B cell (primary cell): Measurements from ENCODE around the gene C2orf92. TPM values are rescaled to one million over a fixed set of nuclear protein-coding genes. Genes with fewer than 3 reads are reported as not detected.

Source experiments
- ATAC-seq: fragments of 200-7000 bp; cut with Tn5 transposase; one replicate; pipeline ENCODE4 v1.10.0; 2021; ENCODE audit warnings: low read depth, mild to moderate bottlenecking, moderate number of reproducible peaks, moderate library complexity
- CTCF ChIA-PET: fragments of 350-600 bp; sonication (Branson Sonifier 250); formaldehyde crosslinking; loops from one replicate; lab custom pipeline; 2021; ENCODE audit warnings: antibody characterized with exemption, inconsistent platforms; lab: Charles Lee
- POLR2A ChIA-PET: fragments of 350-600 bp; sonication (Branson Sonifier 250); formaldehyde crosslinking; loops from one replicate; lab custom pipeline; 2021; ENCODE audit warnings: antibody characterized with exemption; lab: Charles Lee
- DNase-seq: peaks from one replicate; pipeline ENCODE4 v3.0.0; 2013
- H2AFZ ChIP-seq: 2 replicates; pipeline ENCODE4 v1.6.1; 2012; ENCODE audit warnings: mild to moderate bottlenecking, low read depth, low read length; ENCODE audit not compliant: insufficient read depth, poor library complexity, severe bottlenecking
- H3K27ac ChIP-seq, 2 donors: 1 replicate in 1 of 2; 2 replicates in 1 of 2; pipeline ENCODE4 v1.5.1; 2012 to 2013; ENCODE audit warnings: low read length in 2 of 2, mild to moderate bottlenecking in 2 of 2, moderate library complexity in 1 of 2
- H3K27me3 ChIP-seq, 4 experiments: fragments of 200-600 bp in 1 of 4; sonication (generic) in 1 of 4; replicated peaks in 1 of 4; 1 replicate in 2 of 4; 2 replicates in 2 of 4; pipeline versions ENCODE4 v1.6.1 to v1.7.0; 2013 to 2016; ENCODE audit warnings: low read length in 3 of 4, mild to moderate bottlenecking in 2 of 4, mixed read lengths in 1 of 4, moderate library complexity in 1 of 4; ENCODE audit not compliant: insufficient read depth in 4 of 4, control insufficient read depth in 3 of 4; ENCODE audit errors: control extremely low read depth in 1 of 4
- H3K36me3 ChIP-seq, 2 experiments: replicated peaks in 1 of 2; 1 replicate in 1 of 2; 2 replicates in 1 of 2; pipeline versions ENCODE4 v1.6.1 to v1.7.1; 2013; ENCODE audit warnings: low read length in 1 of 2; ENCODE audit not compliant: insufficient read depth in 2 of 2, control insufficient read depth in 1 of 2; ENCODE audit errors: control extremely low read depth in 1 of 2, extremely low read depth in 1 of 2
- H3K4me1 ChIP-seq, 2 donors: fragments of 200-600 bp in 1 of 2; sonication (generic) in 1 of 2; 1 replicate in 1 of 2; 2 replicates in 1 of 2; pipeline versions ENCODE4 v1.5.1 to v1.6.1; 2013 to 2017; ENCODE audit warnings: low read length in 2 of 2; ENCODE audit not compliant: control insufficient read depth in 2 of 2, insufficient read depth in 2 of 2
- H3K4me2 ChIP-seq: replicated peaks from 2 replicates; pipeline ENCODE3; 2012; ENCODE audit warnings: mild to moderate bottlenecking, low read depth, low read length; ENCODE audit not compliant: poor library complexity, severe bottlenecking
- H3K4me3 ChIP-seq, 5 experiments: fragments of 200-600 bp in 1 of 5; sonication (generic) in 1 of 5; 1 replicate in 3 of 5; 2 replicates in 2 of 5; pipeline versions ENCODE4 v1.5.1 to v1.7.0; 2011 to 2016; ENCODE audit warnings: low read length in 4 of 5, mild to moderate bottlenecking in 4 of 5, low read depth in 2 of 5, control low read depth in 1 of 5, moderate library complexity in 1 of 5; ENCODE audit not compliant: insufficient read depth in 1 of 5; ENCODE audit errors: control extremely low read depth in 1 of 5, extremely low read depth in 1 of 5
- H3K79me2 ChIP-seq: fragments of 200-600 bp; sonication (generic); one replicate; pipeline ENCODE4 v1.6.0; 2016; ENCODE audit warnings: low read length; ENCODE audit not compliant: control insufficient read depth, insufficient read depth
- H3K9ac ChIP-seq: fragments of 200-600 bp; sonication (generic); 2 replicates; pipeline ENCODE4 v1.6.1; 2017; ENCODE audit warnings: mild to moderate bottlenecking, low read length, moderate library complexity
- H3K9me3 ChIP-seq, 3 donors: one replicate each; pipeline versions ENCODE4 v1.6.1 to v1.7.1; 2013; ENCODE audit warnings: low read length in 2 of 3; ENCODE audit not compliant: control insufficient read depth in 2 of 3, insufficient read depth in 1 of 3; ENCODE audit errors: control extremely low read depth in 1 of 3
- H4K20me1 ChIP-seq: 2 replicates; pipeline ENCODE4 v1.6.0; 2012; ENCODE audit warnings: mild to moderate bottlenecking, low read length; ENCODE audit not compliant: insufficient read depth, control insufficient read depth, poor library complexity, severe bottlenecking
- H3K27ac Mint-ChIP-seq: one replicate; pipeline ENCODE4 v1.8.0; 2021; ENCODE audit warnings: mixed read lengths
- H3K27me3 Mint-ChIP-seq: one replicate; pipeline ENCODE4 v1.8.0; 2021; ENCODE audit warnings: mixed read lengths
- H3K4me1 Mint-ChIP-seq: one replicate; pipeline ENCODE4 v1.8.0; 2021; ENCODE audit warnings: mixed read lengths
- H3K4me3 Mint-ChIP-seq: one replicate; pipeline ENCODE4 v1.8.0; 2021; ENCODE audit warnings: mixed read lengths
- H3K9me3 Mint-ChIP-seq: one replicate; pipeline ENCODE4 v1.8.0; 2022; ENCODE audit warnings: mixed read lengths; ENCODE audit not compliant: insufficient read depth
- EZH2 ChIP-seq: IDR thresholded peaks from 2 replicates; pipeline ENCODE4 v1.6.1; 2012; ENCODE audit warnings: borderline replicate concordance, low read depth, mild to moderate bottlenecking, moderate library complexity, low read length; ENCODE audit not compliant: insufficient read depth, poor library complexity, severe bottlenecking
- WGBS: methylation state at CpG from one replicate; pipeline ENCODE4 v1.1.5; 2013; ENCODE audit warnings: missing lambda C conversion rate; ENCODE audit not compliant: insufficient coverage; 5-methylcytosine and 5-hydroxymethylcytosine counted together
- intact Hi-C: fragments of 100-400 bp; cut with micrococcal nuclease; formaldehyde crosslinking; loops from one replicate; pipeline ENCODE4 v1.10.0; 2022
- polyA plus RNA-seq: library from polyadenylated mRNA; depleted of rRNA; stranded (reverse); fragments of >200 nt; gene quantifications from 2 replicates; pipeline ENCODE4 v1.2.3, GENCODE V29; 2012
- total RNA-seq, 2 donors: library from RNA; stranded (reverse); fragments of 120-200 nt in 1 of 2; gene quantifications; 1 replicate in 1 of 2; 2 replicates in 1 of 2; pipeline versions ENCODE4 v1.2.3 to v1.2.4, GENCODE V29; 2013 to 2022
- TF ChIP-seq, protein P1 (sequence below): fragments of 200-600 bp; IDR thresholded peaks from one replicate; pipeline ENCODE4 v1.8.0; 2022; ENCODE audit warnings: antibody characterized with exemption, mild to moderate bottlenecking

C2orf92 gene
- total and polyA plus RNA-seq, 2 donors (not counting 1 experiment from before 2014, with no cell fraction given), result 15.3 to 18.9 TPM

DNA sequence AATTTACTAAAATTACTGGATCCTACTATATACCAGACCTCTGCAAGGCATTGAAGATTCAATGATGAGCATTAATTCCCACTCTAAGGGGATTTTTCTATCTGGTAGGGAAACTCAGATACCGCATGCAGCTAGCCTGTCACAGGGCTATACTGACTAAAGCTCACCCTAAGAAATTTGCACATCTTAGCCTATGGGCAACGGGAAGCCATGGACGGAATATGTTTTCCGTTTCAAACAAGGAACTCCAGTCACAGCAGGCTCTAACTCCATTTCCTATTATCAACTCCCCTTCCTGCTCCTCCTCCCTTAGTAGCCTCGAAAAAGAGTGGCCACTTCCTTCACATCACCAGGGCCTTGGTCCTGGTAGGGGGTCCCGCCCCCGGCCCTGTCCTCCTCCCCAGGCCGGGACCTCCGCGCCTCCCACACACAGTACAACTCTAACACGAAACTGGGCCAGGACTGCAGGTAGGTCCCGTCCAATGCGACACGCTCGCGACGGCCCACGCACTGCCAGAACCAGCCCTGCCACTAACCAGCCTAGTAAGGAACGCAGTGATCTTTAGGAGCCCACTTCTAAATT lies 24.3 kb upstream of the C2orf92 start:
- peaks cover 14% of the 10 kb centered on the region for H3K79me2 ChIP-seq

More for the DNA sequence above, 24.3 kb upstream of the C2orf92 start:
- H2AFZ ChIP-seq, result peak overlapping the region; percentile 91
- intact Hi-C loops, result loop anchor here (1.0 to 5.0 kb wide), 4 partner anchors 19 to 367 kb away; partner anchors contain the start of genes ACTR1B and TMEM131
- H3K4me3 ChIP-seq, result peak overlapping the region; percentile 61 to 97 (median 97)
- no peaks in the 10 kb centered on the region for H3K9me3 Mint-ChIP-seq
- CTCF ChIA-PET, result interaction anchor here (1.0 to 2.9 kb wide), 6 partner anchors 15 to 55 kb away, joined by 3 to 34 read pairs (median 10); partner anchors contain the start of gene ACTR1B
- TF ChIP-seq EZH2, result no peak
- TF ChIP-seq, protein P1, sequence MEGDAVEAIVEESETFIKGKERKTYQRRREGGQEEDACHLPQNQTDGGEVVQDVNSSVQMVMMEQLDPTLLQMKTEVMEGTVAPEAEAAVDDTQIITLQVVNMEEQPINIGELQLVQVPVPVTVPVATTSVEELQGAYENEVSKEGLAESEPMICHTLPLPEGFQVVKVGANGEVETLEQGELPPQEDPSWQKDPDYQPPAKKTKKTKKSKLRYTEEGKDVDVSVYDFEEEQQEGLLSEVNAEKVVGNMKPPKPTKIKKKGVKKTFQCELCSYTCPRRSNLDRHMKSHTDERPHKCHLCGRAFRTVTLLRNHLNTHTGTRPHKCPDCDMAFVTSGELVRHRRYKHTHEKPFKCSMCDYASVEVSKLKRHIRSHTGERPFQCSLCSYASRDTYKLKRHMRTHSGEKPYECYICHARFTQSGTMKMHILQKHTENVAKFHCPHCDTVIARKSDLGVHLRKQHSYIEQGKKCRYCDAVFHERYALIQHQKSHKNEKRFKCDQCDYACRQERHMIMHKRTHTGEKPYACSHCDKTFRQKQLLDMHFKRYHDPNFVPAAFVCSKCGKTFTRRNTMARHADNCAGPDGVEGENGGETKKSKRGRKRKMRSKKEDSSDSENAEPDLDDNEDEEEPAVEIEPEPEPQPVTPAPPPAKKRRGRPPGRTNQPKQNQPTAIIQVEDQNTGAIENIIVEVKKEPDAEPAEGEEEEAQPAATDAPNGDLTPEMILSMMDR, result no peak
- peaks cover 3% of the 10 kb centered on the region for H3K27me3 Mint-ChIP-seq
- H3K27ac ChIP-seq, result peak overlapping the region; percentile 72 to 87
- peaks cover 14 to 15% of the 10 kb centered on the region in 2 donors for H3K4me1 ChIP-seq
- peaks cover 4 to 29% of the 10 kb centered on the region in 2 experiments for H3K36me3 ChIP-seq
- WGBS, result 5% methylated on average over 19 of the region's 19 CpGs
- H3K27ac Mint-ChIP-seq, result peak overlapping the region; percentile 97
- peak overlapping the region; percentile 100 for H3K4me3 Mint-ChIP-seq
- peaks cover 21% of the 10 kb centered on the region for H3K4me1 Mint-ChIP-seq
- no peaks in the 10 kb centered on the region for H3K9me3 ChIP-seq
- peak overlapping the region; percentile 99 for H3K9ac ChIP-seq
- peaks cover 12% of the 10 kb centered on the region for H4K20me1 ChIP-seq
- no peak for DNase-seq
- peak; percentile 34 for ATAC-seq
- no peaks in the 10 kb centered on the region for H3K27me3 ChIP-seq
- POLR2A ChIA-PET, result interaction anchor here (0.8 to 3.6 kb wide), 4 partner anchors 18 to 1691 kb away, joined by 3 to 44 read pairs (median 4); partner anchors contain the start of genes ACTR1B, C2orf92 and TXNDC9
- H3K4me2 ChIP-seq, result peak overlapping the region; percentile 88
